HEK293T (cell line): Measurements from ENCODE around the gene CACNA1C.

Experiments
- CTCF ChIA-PET: fragments of 350-600 bp; formaldehyde crosslinking; extraction: SDS; loops from one replicate; lab custom pipeline; 2021; ENCODE audit warnings: antibody characterized with exemption, inconsistent platforms; lab: Yijun Ruan, JAX
- POLR2A ChIA-PET: fragments of 350-600 bp; formaldehyde crosslinking; extraction: SDS; loops from one replicate; lab custom pipeline; 2020; ENCODE audit warnings: antibody characterized with exemption, inconsistent platforms; lab: Yijun Ruan, JAX
- DNase-seq: peaks from one replicate; pipeline ENCODE4 v3.0.0; 2012; ENCODE audit warnings: mixed read lengths; ENCODE audit errors: extremely low spot score
- ARNT ChIP-seq: fragments of 450-650 bp; IDR thresholded peaks from 2 replicates; pipeline ENCODE4 v1.6.1; 2017; ENCODE audit warnings: mild to moderate bottlenecking
- BHLHE40 ChIP-seq: fragments of 450-650 bp; IDR thresholded peaks from 2 replicates; pipeline ENCODE4 v1.6.1; 2016; ENCODE audit warnings: mild to moderate bottlenecking, moderate library complexity, borderline replicate concordance
- CTBP1 ChIP-seq: fragments of 450-650 bp; IDR thresholded peaks from 2 replicates; pipeline ENCODE4 v1.6.1; 2016; ENCODE audit warnings: borderline replicate concordance
- ELF4 ChIP-seq: fragments of 450-650 bp; IDR thresholded peaks from 2 replicates; pipeline ENCODE4 v1.6.1; 2017; ENCODE audit warnings: antibody characterized with exemption
- FOXA1 ChIP-seq: fragments of 450-650 bp; IDR thresholded peaks from 2 replicates; pipeline ENCODE4 v1.6.1; 2016; ENCODE audit warnings: mild to moderate bottlenecking
- FOXK2 ChIP-seq: fragments of 450-650 bp; IDR thresholded peaks from 2 replicates; pipeline ENCODE4 v1.6.1; 2016; ENCODE audit warnings: mild to moderate bottlenecking
- FOXM1 ChIP-seq: fragments of 450-650 bp; IDR thresholded peaks from 2 replicates; pipeline ENCODE4 v1.6.1; 2017; ENCODE audit warnings: mild to moderate bottlenecking, borderline replicate concordance
- HDGF ChIP-seq: fragments of 450-650 bp; IDR thresholded peaks from 2 replicates; pipeline ENCODE4 v1.6.1; 2017; ENCODE audit warnings: antibody characterized with exemption, borderline replicate concordance
- L3MBTL2 ChIP-seq: fragments of 450-650 bp; conservative IDR thresholded peaks from 2 replicates; pipeline ENCODE4 v1.6.1; 2016; ENCODE audit warnings: mild to moderate bottlenecking
- LEF1 ChIP-seq: fragments of 450-650 bp; IDR thresholded peaks from 2 replicates; pipeline ENCODE4 v1.6.1; 2017; ENCODE audit warnings: mild to moderate bottlenecking, borderline replicate concordance
- NFRKB ChIP-seq: fragments of 450-650 bp; IDR thresholded peaks from 2 replicates; pipeline ENCODE4 v1.6.1; 2016; ENCODE audit warnings: mild to moderate bottlenecking, moderate library complexity
- SP1 ChIP-seq: fragments of 450-650 bp; IDR thresholded peaks from 2 replicates; pipeline ENCODE4 v1.6.1; 2017
- SUZ12 ChIP-seq: fragments of 450-650 bp; IDR thresholded peaks from 2 replicates; pipeline ENCODE4 v1.6.1; 2016; ENCODE audit warnings: mild to moderate bottlenecking
- TARDBP ChIP-seq: fragments of 450-650 bp; IDR thresholded peaks from 2 replicates; pipeline ENCODE4 v1.6.1; 2016
- ZNF384 ChIP-seq: fragments of 450-650 bp; IDR thresholded peaks from 2 replicates; pipeline ENCODE4 v1.6.1; 2016
- TF ChIP-seq, protein P1 (sequence below): fragments of 450-650 bp; IDR thresholded peaks from 2 replicates; pipeline ENCODE4 v1.6.1; 2016

Gene CACNA1C

GRCh38 chr12:2418579-2418978, 365.8 kb downstream of the CACNA1C start:
- ChIA-PET CTCF (no interaction called here), POLR2A (no interaction called here)
- no peak for DNase-seq
- TF ChIP-seq HDGF, result no peak
- TF ChIP-seq SUZ12, result no peak
- TF ChIP-seq ARNT, result no peak
- no peak for TF ChIP-seq LEF1
- no peak for TF ChIP-seq SP1
- no peak for TF ChIP-seq TARDBP
- TF ChIP-seq FOXK2, result no peak
- no peak for TF ChIP-seq L3MBTL2
- no peak for TF ChIP-seq NFRKB
- TF ChIP-seq CTBP1, result no peak
- TF ChIP-seq ELF4, result no peak
- no peak for TF ChIP-seq ZNF384

DNA sequence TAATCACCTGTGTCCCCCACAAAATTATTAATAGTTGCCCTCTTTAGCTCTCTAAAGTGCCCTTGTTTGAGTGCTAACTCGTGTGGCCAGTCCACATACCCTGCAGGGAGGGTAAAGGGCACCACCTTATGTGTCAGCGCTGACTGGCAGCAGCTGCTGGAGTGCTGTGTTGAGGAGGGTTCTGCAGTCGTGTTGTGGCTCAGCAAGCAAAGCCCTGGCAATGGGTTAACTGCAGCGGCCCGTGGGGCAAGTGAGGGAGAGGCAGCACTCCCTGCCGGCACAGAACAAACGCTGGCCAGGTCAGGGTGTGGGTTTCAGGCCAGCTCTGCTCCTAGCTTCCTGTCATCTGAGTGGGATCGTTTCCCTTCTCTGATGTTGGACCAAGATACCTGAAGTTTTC, 369.8 kb downstream of the CACNA1C start:
- no peak for DNase-seq
- CTCF ChIA-PET, result no interaction called here
- POLR2A ChIA-PET, result no interaction called here
- no peak for TF ChIP-seq SUZ12
- TF ChIP-seq BHLHE40, result no peak
- TF ChIP-seq L3MBTL2, result no peak
- TF ChIP-seq ZNF384, result no peak
- TF ChIP-seq, protein P1, sequence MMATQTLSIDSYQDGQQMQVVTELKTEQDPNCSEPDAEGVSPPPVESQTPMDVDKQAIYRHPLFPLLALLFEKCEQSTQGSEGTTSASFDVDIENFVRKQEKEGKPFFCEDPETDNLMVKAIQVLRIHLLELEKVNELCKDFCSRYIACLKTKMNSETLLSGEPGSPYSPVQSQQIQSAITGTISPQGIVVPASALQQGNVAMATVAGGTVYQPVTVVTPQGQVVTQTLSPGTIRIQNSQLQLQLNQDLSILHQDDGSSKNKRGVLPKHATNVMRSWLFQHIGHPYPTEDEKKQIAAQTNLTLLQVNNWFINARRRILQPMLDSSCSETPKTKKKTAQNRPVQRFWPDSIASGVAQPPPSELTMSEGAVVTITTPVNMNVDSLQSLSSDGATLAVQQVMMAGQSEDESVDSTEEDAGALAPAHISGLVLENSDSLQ, result no peak
- TF ChIP-seq FOXM1, result no peak

GRCh38 chr12:2429032-2429431, 376.2 kb downstream of the CACNA1C start:
- CTCF ChIA-PET, result interaction anchor here (0.6 kb wide), 1 partner anchor 580 kb away, joined by 3 read pairs; no protein-coding TSS in a partner anchor
- TF ChIP-seq ARNT (no peak), FOXM1 (no peak), FOXK2 (no peak), ZNF384 (no peak)
- POLR2A ChIA-PET, result interaction anchor here (0.7 kb wide), 1 partner anchor 16 kb away, joined by 3 read pairs; no protein-coding TSS in a partner anchor
- no peak for DNase-seq

- TF ChIP-seq BHLHE40, result no peak
- CTCF ChIA-PET, result no interaction called here
- no peak for DNase-seq
- POLR2A ChIA-PET, result no interaction called here
These were observed 379.0 kb downstream of the CACNA1C start for GRCh38 chr12:2431810-2432209.

- POLR2A ChIA-PET, result no interaction called here
- CTCF ChIA-PET, result no interaction called here
- TF ChIP-seq HDGF, result no peak
- no peak for TF ChIP-seq SUZ12
- no peak for TF ChIP-seq L3MBTL2
- no peak for TF ChIP-seq LEF1
- no peak for TF ChIP-seq FOXA1
- TF ChIP-seq BHLHE40, result no peak
- TF ChIP-seq SP1, result no peak
- no peak for TF ChIP-seq FOXM1
- TF ChIP-seq, protein P1, result no peak
- no peak for TF ChIP-seq ELF4
- TF ChIP-seq ZNF384, result no peak
- no peak for TF ChIP-seq CTBP1
- no peak for TF ChIP-seq FOXK2
- TF ChIP-seq TARDBP, result no peak
- DNase-seq, result no peak
These were observed 380.1 kb downstream of the CACNA1C start for GRCh38 chr12:2432856-2433255.

GRCh38 chr12:2435511-2435910, 382.7 kb downstream of the CACNA1C start:
- CTCF ChIA-PET, result no interaction called here

GRCh38 chr12:2439332-2440100, 386.7 kb downstream of the CACNA1C start:
- ChIA-PET CTCF (no interaction called here), POLR2A (no interaction called here)
- DNase-seq, result no peak
- TF ChIP-seq BHLHE40 (no peak), ARNT (no peak), SUZ12 (no peak), HDGF (no peak), ELF4 (no peak), CTBP1 (no peak), LEF1 (no peak), SP1 (no peak), NFRKB (no peak), TARDBP (no peak), FOXK2 (no peak), FOXM1 (no peak), ZNF384 (no peak), L3MBTL2 (no peak), FOXA1 (no peak)
- TF ChIP-seq, protein P1, result no peak

More at GRCh38 chr12:2435511-2435910, 382.7 kb downstream of the CACNA1C start:
- TF ChIP-seq, protein P1, result no peak
- no peak for TF ChIP-seq SP1
- no peak for TF ChIP-seq CTBP1
- no peak for TF ChIP-seq NFRKB
- TF ChIP-seq BHLHE40, result no peak
- no peak for TF ChIP-seq L3MBTL2
- no peak for DNase-seq
- POLR2A ChIA-PET, result no interaction called here
